ENCODE measurements around the gene ALKBH3. TPM values are rescaled to one million over a fixed set of nuclear protein-coding genes. Genes with fewer than 3 reads are reported as not detected.

Gene ALKBH3
- polyA plus RNA-seq, 2 of the 4 experiments (the other 2 are of a cell fraction) = 22.9 to 50.2 TPM

- Histone ChIP-seq H3K4me3 (no peak overlapping the region), H3K27ac (no peak overlapping the region), H3K4me1 (peaks cover 13% of the 10 kb centered on the region), H3K9me3 (no peaks in the 10 kb centered on the region), H3K4me2 (no peak overlapping the region)
- TF ChIP-seq, protein P1, sequence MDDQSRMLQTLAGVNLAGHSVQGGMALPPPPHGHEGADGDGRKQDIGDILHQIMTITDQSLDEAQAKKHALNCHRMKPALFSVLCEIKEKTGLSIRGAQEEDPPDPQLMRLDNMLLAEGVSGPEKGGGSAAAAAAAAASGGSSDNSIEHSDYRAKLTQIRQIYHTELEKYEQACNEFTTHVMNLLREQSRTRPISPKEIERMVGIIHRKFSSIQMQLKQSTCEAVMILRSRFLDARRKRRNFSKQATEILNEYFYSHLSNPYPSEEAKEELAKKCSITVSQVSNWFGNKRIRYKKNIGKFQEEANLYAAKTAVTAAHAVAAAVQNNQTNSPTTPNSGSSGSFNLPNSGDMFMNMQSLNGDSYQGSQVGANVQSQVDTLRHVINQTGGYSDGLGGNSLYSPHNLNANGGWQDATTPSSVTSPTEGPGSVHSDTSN (IDR thresholded peaks at IDR 0.05) = no peak
- no peak for TF ChIP-seq SREBF2 (IDR thresholded peaks at IDR 0.05)
- CTCF ChIA-PET = interaction anchor here (6.2 kb wide), 1 partner anchor 10 kb away, joined by 24 read pairs; no protein-coding TSS in a partner anchor
- WGBS (ENCODE audit: missing lambda C conversion rate) = 76% methylated on average over 7 of the region's 7 CpGs
- POLR2A ChIA-PET = no interaction called here
- DNase-seq (ENCODE audit: low read depth in 1 of 2, low spot score in 1 of 2) = no peak
- no peak for FAIRE-seq
- no peak for ATAC-seq
Measured at GRCh38 chr11:43935424-43935979, 54.9 kb downstream of the ALKBH3 start.

DNA sequence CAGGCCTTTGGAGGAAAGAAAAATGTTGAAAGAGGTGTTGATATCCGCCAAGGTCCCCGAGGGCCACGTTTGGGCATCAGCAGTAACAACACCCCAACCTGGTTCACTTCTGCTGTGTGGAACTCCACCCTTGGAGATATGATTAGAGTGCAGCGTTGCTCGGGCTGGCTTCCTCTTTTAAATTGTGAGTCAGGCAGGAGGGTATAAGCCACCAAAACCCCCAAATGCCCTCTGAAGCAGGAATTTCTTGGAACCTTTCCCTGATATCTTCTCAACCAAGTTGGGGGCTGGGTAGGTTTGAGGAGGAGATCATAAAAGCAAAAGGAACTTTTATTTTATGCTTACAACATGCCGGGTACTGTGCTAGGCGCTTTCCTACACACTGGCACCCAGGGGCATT is 55.4 kb downstream of the ALKBH3 start:
- Histone ChIP-seq H3K27ac (no peak overlapping the region), H3K4me1 (peaks cover 13% of the 10 kb centered on the region), H3K9me3 (no peaks in the 10 kb centered on the region), H3K4me2 (no peak overlapping the region), H3K4me3 (no peak overlapping the region)
- WGBS (ENCODE audit: missing lambda C conversion rate) = 82% methylated on average over 7 of the region's 7 CpGs
- POLR2A ChIA-PET = no interaction called here
- no peak for DNase-seq (ENCODE audit: low read depth in 1 of 2, low spot score in 1 of 2)
- TF ChIP-seq ZC3H11A (IDR thresholded peaks at IDR 0.05) = no peak
- no peak for TF ChIP-seq FOSB (CRISPR knock-in tag; IDR thresholded peaks at IDR 0.05)
- no peak for FAIRE-seq
- CTCF ChIA-PET = interaction anchor here (6.2 kb wide), 1 partner anchor 10 kb away, joined by 24 read pairs; no protein-coding TSS in a partner anchor
- ATAC-seq = no peak

DNA sequence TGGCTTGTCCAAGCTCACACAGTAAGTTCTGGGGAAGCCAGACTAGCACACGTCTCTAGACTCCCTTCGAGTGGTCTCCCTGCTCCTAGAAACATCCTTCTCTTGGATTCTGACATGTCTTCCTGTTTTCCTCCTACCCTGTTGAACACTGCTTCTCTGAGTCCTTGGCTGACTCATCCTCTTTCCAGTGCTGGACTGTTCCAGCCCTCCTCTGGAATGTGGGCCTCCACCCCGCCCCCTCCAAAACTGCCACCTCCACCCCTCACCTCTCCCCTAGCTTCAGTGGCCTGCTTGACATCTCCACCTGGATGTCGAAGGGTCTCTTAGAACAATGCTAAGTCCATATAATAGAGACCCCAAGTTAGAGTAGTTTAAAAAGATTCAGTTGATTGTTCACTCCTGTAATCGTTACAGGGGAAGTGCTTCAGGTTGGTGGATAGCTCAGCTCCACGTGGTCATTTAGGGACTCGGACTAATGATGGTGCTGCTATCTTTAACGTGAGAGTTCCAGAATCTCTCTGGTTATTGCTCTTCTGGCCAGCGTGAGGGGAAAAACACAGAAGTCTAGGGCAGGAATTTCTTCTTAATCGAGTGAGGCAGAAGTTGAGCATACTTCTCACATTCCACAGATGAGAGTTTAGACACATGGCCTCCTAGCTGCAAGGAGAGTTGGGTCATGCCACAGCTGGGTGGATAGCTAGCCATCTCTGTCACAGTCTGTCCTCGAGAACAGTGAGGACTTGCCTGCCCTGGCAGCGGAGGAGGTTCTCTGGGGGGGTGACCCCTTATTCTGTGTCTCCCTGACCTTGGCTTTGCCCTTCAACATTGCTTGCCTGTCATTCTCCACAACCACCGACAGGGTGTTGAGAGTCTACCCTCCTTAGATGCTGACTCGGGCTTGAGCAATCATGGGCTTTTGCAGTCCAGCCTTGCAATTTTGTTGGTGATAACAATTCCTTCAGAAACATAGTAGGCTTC is 57.1 kb downstream of the ALKBH3 start:
- Histone ChIP-seq H3K4me1 (peaks cover 17% of the 10 kb centered on the region), H3K27ac (peak overlapping the region; percentile 46 to 59; a peak in 4 of 6 replicates), H3K4me2 (peak overlapping the region; percentile 43), H3K4me3 (no peak overlapping the region), H3K9me3 (no peaks in the 10 kb centered on the region)
- FAIRE-seq (no peak), DNase-seq (ENCODE audit: low read depth in 1 of 2, low spot score in 1 of 2) (peak; percentile 62 to 77), ATAC-seq (peak; percentile 65 to 78)
- POLR2A ChIA-PET = no interaction called here
- CTCF ChIA-PET = interaction anchor here (1.0 to 2.7 kb wide), 4 partner anchors 10 to 128 kb away, joined by 3 to 16 read pairs (median 4); partner anchors contain the start of gene ACCS
- TF ChIP-seq EP300 (IDR thresholded peaks at IDR 0.05) (no peak), POLR2A (IDR thresholded peaks at IDR 0.05; ENCODE audit: low read length) (no peak), JUN (IDR thresholded peaks at IDR 0.05) (no peak), TFCP2L1 (CRISPR knock-in tag; IDR thresholded peaks at IDR 0.05) (no peak), EHMT2 (IDR thresholded peaks at IDR 0.05; ENCODE audit: low read depth) (no peak), ZNF302 (CRISPR knock-in tag; IDR thresholded peaks at IDR 0.05) (no peak), USF2 (IDR thresholded peaks at IDR 0.05) (0 out of 2 replicates have a peak, but pooled peaks have one; percentile 6), NPAS2 (CRISPR knock-in tag; IDR thresholded peaks at IDR 0.05; ENCODE audit: borderline replicate concordance) (no peak), SMC3 (IDR thresholded peaks at IDR 0.05) (no peak), RCOR1 (IDR thresholded peaks at IDR 0.05; ENCODE audit: low read depth, low read length) (no peak), ESRRA (IDR thresholded peaks at IDR 0.05; ENCODE audit: borderline replicate concordance, low read length) (peak; percentile 37; the same call in 1 of the 2 replicates), HOXA7 (CRISPR knock-in tag; IDR thresholded peaks at IDR 0.05) (no peak), MAFK (IDR thresholded peaks at IDR 0.05; ENCODE audit: partially characterized antibody) (peak; percentile 25), HEYL (CRISPR knock-in tag; IDR thresholded peaks at IDR 0.05) (no peak), JUNB (IDR thresholded peaks at IDR 0.05) (no peak), POLR2AphosphoS2 (conservative IDR thresholded peaks at IDR 0.05; ENCODE audit: low read length) (no peak), EHF (CRISPR knock-in tag; IDR thresholded peaks at IDR 0.05) (no peak)
- TF ChIP-seq, protein P1 (IDR thresholded peaks at IDR 0.05) = no peak
- TF ChIP-seq, protein P2, sequence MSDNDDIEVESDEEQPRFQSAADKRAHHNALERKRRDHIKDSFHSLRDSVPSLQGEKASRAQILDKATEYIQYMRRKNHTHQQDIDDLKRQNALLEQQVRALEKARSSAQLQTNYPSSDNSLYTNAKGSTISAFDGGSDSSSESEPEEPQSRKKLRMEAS (IDR thresholded peaks at IDR 0.05) = no peak
- TF ChIP-seq, protein P3, sequence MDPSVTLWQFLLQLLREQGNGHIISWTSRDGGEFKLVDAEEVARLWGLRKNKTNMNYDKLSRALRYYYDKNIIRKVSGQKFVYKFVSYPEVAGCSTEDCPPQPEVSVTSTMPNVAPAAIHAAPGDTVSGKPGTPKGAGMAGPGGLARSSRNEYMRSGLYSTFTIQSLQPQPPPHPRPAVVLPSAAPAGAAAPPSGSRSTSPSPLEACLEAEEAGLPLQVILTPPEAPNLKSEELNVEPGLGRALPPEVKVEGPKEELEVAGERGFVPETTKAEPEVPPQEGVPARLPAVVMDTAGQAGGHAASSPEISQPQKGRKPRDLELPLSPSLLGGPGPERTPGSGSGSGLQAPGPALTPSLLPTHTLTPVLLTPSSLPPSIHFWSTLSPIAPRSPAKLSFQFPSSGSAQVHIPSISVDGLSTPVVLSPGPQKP (IDR thresholded peaks at IDR 0.05; ENCODE audit: low read depth, low read length) = no peak
- TF ChIP-seq, protein P4, sequence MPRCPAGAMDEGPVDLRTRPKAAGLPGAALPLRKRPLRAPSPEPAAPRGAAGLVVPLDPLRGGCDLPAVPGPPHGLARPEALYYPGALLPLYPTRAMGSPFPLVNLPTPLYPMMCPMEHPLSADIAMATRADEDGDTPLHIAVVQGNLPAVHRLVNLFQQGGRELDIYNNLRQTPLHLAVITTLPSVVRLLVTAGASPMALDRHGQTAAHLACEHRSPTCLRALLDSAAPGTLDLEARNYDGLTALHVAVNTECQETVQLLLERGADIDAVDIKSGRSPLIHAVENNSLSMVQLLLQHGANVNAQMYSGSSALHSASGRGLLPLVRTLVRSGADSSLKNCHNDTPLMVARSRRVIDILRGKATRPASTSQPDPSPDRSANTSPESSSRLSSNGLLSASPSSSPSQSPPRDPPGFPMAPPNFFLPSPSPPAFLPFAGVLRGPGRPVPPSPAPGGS (IDR thresholded peaks at IDR 0.05) = no peak
- 46% methylated on average over 13 of the region's 14 CpGs for WGBS (ENCODE audit: missing lambda C conversion rate)

Data from A549 (cell line).